Activated CD8-positive, alpha-beta memory T cell treated with anti-CD3 and anti-CD28 coated beads for 24 hours (primary cell): ENCODE data around the gene STMN3.
A peak's percentile ranks its signal among the peaks of the same experiment; 100 is the strongest.
"Not testable (repeated sequence)": the region's sequence is repeated elsewhere in the genome, so short reads cannot be mapped to it uniquely, and the experiment has no call there.

ENCODE experiments used
- DNase-seq: peaks from one replicate; pipeline ENCODE4 v3.0.0-alpha.2; 2020

Gene STMN3

GRCh38 chr20:63653974-63654668 is 897 bp upstream of the STMN3 start:
- no peak for DNase-seq

DNA sequence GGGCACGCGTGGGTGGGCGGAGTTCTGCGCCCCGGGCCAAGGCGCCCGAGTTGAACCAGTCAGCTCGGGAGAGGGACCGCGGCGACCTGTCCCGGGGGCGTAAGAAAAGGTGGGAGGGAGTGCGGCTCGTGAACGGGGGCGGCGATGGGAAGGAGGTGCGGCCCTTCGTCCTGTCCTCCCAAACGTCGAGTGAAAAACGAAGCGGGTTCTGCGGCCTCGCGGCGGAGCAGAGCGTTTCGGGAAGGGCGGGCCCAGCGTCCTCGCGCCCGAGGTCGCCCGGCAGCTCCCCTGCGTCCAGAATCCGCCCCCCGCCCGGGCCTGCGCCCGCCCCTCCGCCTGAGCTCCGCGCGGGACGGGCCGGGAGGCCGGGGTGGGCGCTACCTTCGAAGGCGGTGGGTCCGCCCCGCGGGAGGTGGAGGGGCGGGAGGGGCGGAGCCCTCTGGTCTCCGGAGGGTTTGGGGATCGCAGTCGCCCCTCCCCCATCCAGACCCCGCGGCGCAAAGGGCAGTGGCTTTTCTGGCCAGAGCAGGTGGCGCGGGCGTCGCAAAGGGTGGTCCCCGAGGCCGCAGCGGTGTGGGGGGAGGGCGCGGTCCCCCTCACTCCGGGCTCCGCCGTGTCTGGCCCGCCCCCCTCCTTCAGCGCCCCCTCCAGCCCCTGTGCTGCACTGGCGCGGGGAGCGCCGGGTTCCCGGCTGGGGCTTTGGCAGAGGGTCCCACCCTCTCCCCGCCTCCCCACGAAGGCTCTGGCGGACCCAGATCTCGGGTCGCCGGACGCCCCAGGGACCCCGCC is 838 bp downstream of the STMN3 start:
- DNase-seq = peak; percentile 76

GRCh38 chr20:63651942-63652191 is 1.4 kb downstream of the STMN3 start:
- no peak for DNase-seq

GRCh38 chr20:63650486-63650885 is 2.7 kb downstream of the STMN3 start:
- DNase-seq = not testable (repeated sequence)

GRCh38 chr20:63648895-63649589 is 4.2 kb downstream of the STMN3 start:
- DNase-seq = no peak

DNA sequence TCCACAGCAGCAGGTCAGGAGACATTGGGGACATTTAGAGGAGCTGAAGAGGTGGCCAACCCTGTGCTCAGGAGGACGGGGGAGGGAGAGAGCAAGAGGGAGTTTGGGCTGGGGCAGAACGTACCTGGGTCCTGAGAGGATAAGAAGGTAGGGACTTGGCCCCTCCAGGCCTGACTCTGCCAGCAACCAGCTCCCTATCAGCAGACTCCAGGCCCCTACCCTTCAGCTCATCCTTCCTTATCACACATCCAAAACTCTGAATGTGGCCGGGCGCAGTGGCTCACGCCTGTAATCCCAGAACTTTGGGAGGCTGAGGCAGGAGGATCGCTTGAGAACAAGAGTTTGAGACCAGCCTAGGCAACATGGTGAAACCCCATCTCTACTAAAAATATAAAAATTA is 5.0 kb downstream of the STMN3 start:
- DNase-seq = no peak

GRCh38 chr20:63645218-63645617 is 8.0 kb downstream of the STMN3 start:
- no peak for DNase-seq

GRCh38 chr20:63643946-63644345 is 9.3 kb downstream of the STMN3 start:
- no peak for DNase-seq

- no peak for DNase-seq
Measured at GRCh38 chr20:63643499-63643898, 9.7 kb downstream of the STMN3 start.

DNA sequence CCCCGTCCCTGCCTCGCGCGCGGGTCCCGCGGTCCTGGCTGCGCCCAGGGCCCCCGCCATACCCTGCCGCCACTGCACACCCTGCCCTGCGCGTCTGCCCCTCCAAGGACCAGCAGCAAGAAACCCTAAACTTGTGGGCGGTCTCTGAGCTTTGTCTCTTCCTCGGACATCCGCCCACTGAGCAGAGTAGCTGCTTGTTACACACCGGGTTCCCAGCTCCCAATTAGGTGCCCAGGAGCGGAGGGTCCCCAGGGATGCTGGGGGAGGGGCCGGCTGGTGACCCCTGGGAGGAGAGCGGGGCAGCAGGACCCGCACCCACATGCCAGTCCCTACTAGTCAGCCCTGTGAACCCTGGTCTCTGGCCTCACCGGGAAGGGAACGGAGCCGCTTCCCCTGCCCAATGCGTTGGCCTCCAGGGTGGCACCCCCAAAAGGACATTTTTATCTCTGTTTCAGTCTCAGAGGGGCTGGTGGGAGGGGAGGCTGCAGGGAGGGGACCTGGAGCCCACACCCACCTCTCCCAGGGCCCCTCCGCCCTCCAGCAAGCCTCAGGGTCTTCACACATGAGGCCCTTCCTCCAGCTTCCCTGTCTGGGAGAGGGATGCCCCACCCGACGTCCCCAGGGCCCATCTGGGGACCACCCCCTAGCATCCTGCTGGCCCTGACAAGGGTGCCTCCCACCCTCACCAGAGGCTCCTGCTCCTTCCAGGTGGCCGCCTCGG is 10.5 kb downstream of the STMN3 start:
- peak; percentile 65 for DNase-seq

DNA sequence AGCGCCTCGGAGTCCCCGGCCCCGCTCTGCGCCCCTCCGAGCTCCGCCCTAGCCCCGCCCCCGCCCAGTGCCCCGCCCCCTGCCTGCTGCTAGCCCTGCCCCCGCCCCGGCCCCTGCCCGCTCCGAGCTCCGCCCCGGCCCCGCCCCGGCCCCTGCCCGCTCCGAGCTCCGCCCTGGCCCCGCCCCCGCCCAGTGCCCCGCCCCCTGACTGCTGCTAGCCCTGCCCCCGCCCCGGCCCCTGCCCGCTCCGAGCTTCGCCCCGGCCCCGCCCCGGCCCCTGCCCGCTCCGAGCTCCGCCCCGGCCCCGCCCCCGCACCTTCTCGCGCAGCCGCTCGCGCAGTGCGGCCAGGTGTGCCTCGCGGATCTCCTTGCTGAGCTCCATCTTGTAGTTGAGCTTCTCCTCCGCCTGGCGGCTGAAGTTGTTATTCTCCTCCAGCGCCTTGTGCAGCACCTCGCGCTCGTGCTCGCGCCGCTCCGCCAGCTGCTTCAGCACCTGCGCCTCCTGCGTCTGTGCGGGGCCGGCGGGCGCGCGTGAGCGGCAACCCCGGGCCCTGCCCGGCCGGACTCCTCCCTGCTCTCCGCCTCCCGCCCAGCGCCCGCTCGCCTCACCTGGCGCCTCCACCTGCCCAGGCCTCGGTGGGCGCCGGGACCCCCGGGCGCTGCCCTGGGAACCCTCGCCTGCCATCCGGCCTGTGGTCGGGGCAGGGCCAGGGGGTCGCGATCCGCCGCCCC is 11.3 kb downstream of the STMN3 start:
- DNase-seq = peak; percentile 98

GRCh38 chr20:63641146-63641791 is 12.0 kb downstream of the STMN3 start:
- DNase-seq = peak; percentile 86

GRCh38 chr20:63640686-63641085 is 12.5 kb downstream of the STMN3 start:
- DNase-seq = peak; percentile 74

DNA sequence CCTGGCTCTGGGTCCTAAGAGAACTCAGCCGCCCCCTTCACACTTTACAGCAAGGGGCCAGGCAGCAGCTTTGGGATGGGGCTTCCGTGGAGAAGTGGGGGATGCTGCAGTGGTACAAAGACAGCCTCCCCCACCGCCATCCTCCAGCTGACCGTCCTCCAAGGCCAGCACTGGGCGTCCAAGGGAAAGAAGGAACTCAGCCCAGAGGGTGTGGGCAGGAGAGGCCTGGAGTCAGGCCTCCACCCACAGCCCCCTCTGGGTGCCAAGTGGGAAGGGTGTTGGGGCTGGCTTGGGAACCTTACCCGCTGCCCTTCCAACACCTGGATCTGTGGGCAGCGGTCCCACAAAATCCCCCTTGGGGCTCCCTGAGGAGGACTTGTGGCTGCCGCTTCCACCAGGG is 13.1 kb downstream of the STMN3 start:
- peak; percentile 65 for DNase-seq

GRCh38 chr20:63639093-63639975 is 13.9 kb downstream of the STMN3 start:
- DNase-seq = peak; percentile 86

- DNase-seq = no peak
Measured at GRCh38 chr20:63636752-63637628, 16.2 kb downstream of the STMN3 start.

- peak; percentile 82 for DNase-seq
Measured at GRCh38 chr20:63635431-63636141, 17.6 kb downstream of the STMN3 start.

DNA sequence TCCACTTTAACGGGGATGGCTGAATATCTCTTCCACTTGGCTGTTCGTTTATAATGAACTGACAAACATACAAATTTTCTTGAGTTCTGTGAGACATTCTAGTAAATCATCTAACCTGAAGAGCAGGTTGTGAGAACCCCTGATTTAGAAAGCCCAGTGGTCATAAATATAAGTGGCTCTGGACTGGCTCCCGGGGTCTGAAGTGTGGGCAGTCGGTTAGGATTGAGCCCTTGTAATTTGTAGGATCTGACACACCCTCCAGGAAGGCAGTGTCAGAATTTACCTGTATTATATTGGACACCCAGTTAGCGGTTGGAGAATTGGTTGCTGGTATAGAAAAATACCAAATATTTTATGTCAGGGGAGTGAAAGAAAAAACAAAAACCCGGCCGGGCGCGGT is 19.5 kb downstream of the STMN3 start:
- no peak for DNase-seq

- not testable (repeated sequence) for DNase-seq
Measured at GRCh38 chr20:63631426-63631825, 21.8 kb downstream of the STMN3 start.
